Measurements from ENCODE around the gene SPEM3. TPM values are rescaled to one million over a fixed set of nuclear protein-coding genes. Genes with fewer than 3 reads are reported as not detected.

The SPEM3 gene
- total and polyA plus RNA-seq, 10 of the 15 experiments (the other 5 are each of a cell fraction or from before 2014, with no cell fraction given) = not detected

DNA sequence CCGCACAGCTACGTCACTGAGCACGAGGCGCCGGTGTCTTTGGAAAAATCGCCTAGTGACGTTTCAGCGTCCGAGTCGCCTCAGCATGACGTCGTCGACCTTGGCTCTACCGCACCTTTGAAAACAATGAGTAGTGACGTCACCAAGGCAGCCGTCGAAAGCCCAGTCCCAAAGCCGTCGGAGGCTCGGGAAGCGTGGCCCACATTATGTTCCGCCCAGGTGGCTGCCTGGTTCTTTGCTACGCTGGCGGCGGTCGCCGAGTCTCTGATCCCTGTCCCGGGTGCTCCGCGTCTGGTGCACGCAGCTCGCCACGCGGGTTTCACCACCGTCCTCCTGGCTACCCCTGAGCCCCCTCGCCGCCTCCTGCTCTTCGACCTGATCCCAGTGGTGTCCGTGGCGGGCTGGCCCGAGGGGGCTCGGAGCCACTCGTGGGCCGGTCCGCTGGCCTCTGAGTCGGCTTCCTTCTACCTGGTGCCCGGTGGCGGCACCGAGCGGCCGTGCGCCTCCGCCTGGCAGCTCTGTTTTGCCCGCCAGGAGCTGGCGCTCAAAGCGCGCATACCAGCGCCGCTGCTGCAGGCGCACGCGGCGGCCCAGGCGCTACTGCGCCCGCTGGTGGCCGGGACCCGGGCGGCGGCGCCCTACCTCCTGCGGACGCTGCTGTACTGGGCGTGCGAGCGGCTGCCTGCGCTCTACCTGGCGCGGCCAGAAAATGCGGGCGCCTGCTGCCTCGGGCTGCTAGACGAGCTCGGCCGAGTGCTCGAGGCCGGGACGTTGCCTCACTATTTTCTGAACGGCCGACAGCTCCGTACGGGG is 8.1 kb downstream of the SPEM3 start (continued):
- TF ChIP-seq, protein P1, sequence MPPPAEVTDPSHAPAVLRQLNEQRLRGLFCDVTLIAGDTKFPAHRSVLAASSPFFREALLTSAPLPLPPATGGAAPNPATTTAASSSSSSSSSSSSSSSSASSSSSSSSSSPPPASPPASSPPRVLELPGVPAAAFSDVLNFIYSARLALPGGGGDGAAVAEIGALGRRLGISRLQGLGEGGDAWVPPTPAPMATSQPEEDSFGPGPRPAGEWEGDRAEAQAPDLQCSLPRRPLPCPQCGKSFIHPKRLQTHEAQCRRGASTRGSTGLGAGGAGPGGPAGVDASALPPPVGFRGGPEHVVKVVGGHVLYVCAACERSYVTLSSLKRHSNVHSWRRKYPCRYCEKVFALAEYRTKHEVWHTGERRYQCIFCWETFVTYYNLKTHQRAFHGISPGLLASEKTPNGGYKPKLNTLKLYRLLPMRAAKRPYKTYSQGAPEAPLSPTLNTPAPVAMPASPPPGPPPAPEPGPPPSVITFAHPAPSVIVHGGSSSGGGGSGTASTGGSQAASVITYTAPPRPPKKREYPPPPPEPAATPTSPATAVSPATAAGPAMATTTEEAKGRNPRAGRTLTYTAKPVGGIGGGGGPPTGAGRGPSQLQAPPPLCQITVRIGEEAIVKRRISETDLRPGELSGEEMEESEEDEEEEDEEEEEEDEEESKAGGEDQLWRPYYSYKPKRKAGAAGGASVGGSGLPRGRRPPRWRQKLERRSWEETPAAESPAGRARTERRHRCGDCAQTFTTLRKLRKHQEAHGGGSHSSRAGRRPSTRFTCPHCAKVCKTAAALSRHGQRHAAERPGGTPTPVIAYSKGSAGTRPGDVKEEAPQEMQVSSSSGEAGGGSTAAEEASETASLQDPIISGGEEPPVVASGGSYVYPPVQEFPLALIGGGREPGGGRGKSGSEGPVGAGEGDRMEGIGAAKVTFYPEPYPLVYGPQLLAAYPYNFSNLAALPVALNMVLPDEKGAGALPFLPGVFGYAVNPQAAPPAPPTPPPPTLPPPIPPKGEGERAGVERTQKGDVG (CRISPR knock-in tag; IDR thresholded peaks at IDR 0.05) = no peak
- TF ChIP-seq EP300 (IDR thresholded peaks at IDR 0.05; ENCODE audit: borderline replicate concordance in 1 of 2, control insufficient read depth in 1 of 2, low read depth in 2 of 2, low read length in 2 of 2) (0 out of 4 replicates have a peak, but pooled peaks of 1 of the 2 experiments have one; percentile 16), YY1 (IDR thresholded peaks at IDR 0.05; ENCODE audit: low read depth, low read length) (peak; percentile 71), MEF2B (IDR thresholded peaks at IDR 0.05; ENCODE audit: partially characterized antibody, poor library complexity, severe bottlenecking) (peak; percentile 11), SMARCA5 (IDR thresholded peaks at IDR 0.05) (peak; percentile 97), NR2F1 (conservative IDR thresholded peaks at IDR 0.05) (peak; percentile 61; the same call in 1 of the 2 replicates), EGR1 (IDR thresholded peaks at IDR 0.05; ENCODE audit: borderline replicate concordance in 1 of 2, low read depth in 2 of 2, low read length in 2 of 2) (peak in 1 of 2 experiments; percentile 27; a peak in 1 of 3 replicates), RB1 (IDR thresholded peaks at IDR 0.05; ENCODE audit: borderline replicate concordance) (peak; percentile 36; the same call in 1 of the 2 replicates), EZH2 (IDR thresholded peaks at IDR 0.05; ENCODE audit: borderline replicate concordance, control insufficient read depth, low read depth, low read length) (no peak), SMC3 (IDR thresholded peaks at IDR 0.05; ENCODE audit: borderline replicate concordance, low read length) (peak; percentile 63)
- TF ChIP-seq, protein P2, sequence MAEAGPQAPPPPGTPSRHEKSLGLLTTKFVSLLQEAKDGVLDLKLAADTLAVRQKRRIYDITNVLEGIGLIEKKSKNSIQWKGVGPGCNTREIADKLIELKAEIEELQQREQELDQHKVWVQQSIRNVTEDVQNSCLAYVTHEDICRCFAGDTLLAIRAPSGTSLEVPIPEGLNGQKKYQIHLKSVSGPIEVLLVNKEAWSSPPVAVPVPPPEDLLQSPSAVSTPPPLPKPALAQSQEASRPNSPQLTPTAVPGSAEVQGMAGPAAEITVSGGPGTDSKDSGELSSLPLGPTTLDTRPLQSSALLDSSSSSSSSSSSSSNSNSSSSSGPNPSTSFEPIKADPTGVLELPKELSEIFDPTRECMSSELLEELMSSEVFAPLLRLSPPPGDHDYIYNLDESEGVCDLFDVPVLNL (IDR thresholded peaks at IDR 0.05; ENCODE audit: low read depth, low read length) = 0 out of 2 replicates have a peak, but pooled peaks have one; percentile 24
- TF ChIP-seq, protein P3, sequence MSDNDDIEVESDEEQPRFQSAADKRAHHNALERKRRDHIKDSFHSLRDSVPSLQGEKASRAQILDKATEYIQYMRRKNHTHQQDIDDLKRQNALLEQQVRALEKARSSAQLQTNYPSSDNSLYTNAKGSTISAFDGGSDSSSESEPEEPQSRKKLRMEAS (IDR thresholded peaks at IDR 0.05; ENCODE audit: low read depth, low read length) = peak; percentile 86
- TF ChIP-seq, protein P4, sequence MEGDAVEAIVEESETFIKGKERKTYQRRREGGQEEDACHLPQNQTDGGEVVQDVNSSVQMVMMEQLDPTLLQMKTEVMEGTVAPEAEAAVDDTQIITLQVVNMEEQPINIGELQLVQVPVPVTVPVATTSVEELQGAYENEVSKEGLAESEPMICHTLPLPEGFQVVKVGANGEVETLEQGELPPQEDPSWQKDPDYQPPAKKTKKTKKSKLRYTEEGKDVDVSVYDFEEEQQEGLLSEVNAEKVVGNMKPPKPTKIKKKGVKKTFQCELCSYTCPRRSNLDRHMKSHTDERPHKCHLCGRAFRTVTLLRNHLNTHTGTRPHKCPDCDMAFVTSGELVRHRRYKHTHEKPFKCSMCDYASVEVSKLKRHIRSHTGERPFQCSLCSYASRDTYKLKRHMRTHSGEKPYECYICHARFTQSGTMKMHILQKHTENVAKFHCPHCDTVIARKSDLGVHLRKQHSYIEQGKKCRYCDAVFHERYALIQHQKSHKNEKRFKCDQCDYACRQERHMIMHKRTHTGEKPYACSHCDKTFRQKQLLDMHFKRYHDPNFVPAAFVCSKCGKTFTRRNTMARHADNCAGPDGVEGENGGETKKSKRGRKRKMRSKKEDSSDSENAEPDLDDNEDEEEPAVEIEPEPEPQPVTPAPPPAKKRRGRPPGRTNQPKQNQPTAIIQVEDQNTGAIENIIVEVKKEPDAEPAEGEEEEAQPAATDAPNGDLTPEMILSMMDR (IDR thresholded peaks at IDR 0.05 in 2 of 3, conservative IDR thresholded peaks at IDR 0.05 in 1 of 3; ENCODE audit: control insufficient read depth in 2 of 3, extremely low read depth in 1 of 3, insufficient read depth in 1 of 3, low read depth in 3 of 3, low read length in 3 of 3) = peak; percentile 65 to 98 (median 71); a peak in 4 of 6 replicates
- TF ChIP-seq, protein P5, sequence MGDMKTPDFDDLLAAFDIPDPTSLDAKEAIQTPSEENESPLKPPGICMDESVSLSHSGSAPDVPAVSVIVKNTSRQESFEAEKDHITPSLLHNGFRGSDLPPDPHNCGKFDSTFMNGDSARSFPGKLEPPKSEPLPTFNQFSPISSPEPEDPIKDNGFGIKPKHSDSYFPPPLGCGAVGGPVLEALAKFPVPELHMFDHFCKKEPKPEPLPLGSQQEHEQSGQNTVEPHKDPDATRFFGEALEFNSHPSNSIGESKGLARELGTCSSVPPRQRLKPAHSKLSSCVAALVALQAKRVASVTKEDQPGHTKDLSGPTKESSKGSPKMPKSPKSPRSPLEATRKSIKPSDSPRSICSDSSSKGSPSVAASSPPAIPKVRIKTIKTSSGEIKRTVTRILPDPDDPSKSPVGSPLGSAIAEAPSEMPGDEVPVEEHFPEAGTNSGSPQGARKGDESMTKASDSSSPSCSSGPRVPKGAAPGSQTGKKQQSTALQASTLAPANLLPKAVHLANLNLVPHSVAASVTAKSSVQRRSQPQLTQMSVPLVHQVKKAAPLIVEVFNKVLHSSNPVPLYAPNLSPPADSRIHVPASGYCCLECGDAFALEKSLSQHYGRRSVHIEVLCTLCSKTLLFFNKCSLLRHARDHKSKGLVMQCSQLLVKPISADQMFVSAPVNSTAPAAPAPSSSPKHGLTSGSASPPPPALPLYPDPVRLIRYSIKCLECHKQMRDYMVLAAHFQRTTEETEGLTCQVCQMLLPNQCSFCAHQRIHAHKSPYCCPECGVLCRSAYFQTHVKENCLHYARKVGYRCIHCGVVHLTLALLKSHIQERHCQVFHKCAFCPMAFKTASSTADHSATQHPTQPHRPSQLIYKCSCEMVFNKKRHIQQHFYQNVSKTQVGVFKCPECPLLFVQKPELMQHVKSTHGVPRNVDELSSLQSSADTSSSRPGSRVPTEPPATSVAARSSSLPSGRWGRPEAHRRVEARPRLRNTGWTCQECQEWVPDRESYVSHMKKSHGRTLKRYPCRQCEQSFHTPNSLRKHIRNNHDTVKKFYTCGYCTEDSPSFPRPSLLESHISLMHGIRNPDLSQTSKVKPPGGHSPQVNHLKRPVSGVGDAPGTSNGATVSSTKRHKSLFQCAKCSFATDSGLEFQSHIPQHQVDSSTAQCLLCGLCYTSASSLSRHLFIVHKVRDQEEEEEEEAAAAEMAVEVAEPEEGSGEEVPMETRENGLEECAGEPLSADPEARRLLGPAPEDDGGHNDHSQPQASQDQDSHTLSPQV (IDR thresholded peaks at IDR 0.05) = peak; percentile 88

All from GM12878 (cell line).